ENCODE measurements around the gene ABCC1.

- TF ChIP-seq CTCF (conservative IDR thresholded peaks at IDR 0.05) (no peak), ZFX (IDR thresholded peaks at IDR 0.05) (no peak)
Measured at GRCh38 chr16:16144416-16144815, 195.0 kb downstream of the ABCC1 start.
